HUES64 (cell line): ENCODE data around the gene AMACR.
"Not testable (repeated sequence)": the region's sequence is repeated elsewhere in the genome, so short reads cannot be mapped to it uniquely, and the experiment has no call there.

Experiments
- H3K27ac ChIP-seq: 2 replicates; pipeline ENCODE4 v1.7.0; 2013; ENCODE audit warnings: low read depth, low read length, inconsistent platforms
- H3K27me3 ChIP-seq: 2 replicates; pipeline ENCODE4 v1.6.1; 2013; ENCODE audit warnings: mild to moderate bottlenecking, low read length; ENCODE audit not compliant: insufficient read depth
- H3K36me3 ChIP-seq: 2 replicates; pipeline ENCODE4 v1.6.1; 2013; ENCODE audit warnings: mild to moderate bottlenecking, low read length; ENCODE audit not compliant: insufficient read depth
- H3K4me1 ChIP-seq: 2 replicates; pipeline ENCODE4 v1.6.1; 2013; ENCODE audit warnings: mild to moderate bottlenecking, low read length, moderate library complexity; ENCODE audit not compliant: insufficient read depth
- H3K4me3 ChIP-seq: 2 replicates; pipeline ENCODE4 v1.5.1; 2013; ENCODE audit warnings: mild to moderate bottlenecking, low read length, moderate library complexity
- H3K9ac ChIP-seq: 2 replicates; pipeline ENCODE4 v1.6.1; 2013; ENCODE audit warnings: mild to moderate bottlenecking, low read depth, low read length
- H3K9me3 ChIP-seq: 2 replicates; pipeline ENCODE4 v1.6.1; 2013; ENCODE audit warnings: low read depth, low read length; ENCODE audit not compliant: insufficient read depth
- WGBS: fragments of 150-250, 120-280 bp; methylation state at CpG from one replicate; pipeline ENCODE4 v1.1.7; 2013; ENCODE audit warnings: missing lambda C conversion rate; 5-methylcytosine and 5-hydroxymethylcytosine counted together

The AMACR gene

DNA sequence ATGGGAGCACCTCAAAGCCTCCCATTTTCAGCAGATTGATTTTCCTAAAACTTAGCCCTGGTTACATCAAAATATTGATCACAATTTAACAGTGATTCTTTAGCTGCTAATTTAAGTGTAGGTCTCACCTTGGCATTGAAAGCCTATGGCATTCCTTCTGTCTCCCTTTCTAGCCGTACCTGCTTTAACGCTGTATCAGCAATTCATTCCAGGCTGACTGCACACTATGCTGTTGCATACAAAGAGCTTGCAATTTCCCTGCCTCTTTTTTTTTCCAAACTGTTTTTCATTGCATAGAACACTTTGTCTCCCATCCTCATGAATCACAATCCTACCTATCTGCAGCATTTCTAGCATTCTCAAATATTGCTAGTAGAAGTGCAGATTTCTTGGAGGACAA lies 8.9 kb upstream of the AMACR start:
- Histone ChIP-seq H3K4me3 (no peak overlapping the region), H3K27me3 (no peaks in the 10 kb centered on the region), H3K9me3 (no peaks in the 10 kb centered on the region), H3K27ac (no peak overlapping the region), H3K36me3 (no peaks in the 10 kb centered on the region), H3K9ac (no peak overlapping the region), H3K4me1 (no peaks in the 10 kb centered on the region)
- WGBS = 93% methylated on average over 2 of the region's 2 CpGs

GRCh38 chr5:34016222-34016621 lies 8.4 kb upstream of the AMACR start:
- Histone ChIP-seq H3K27me3 (no peaks in the 10 kb centered on the region), H3K9me3 (no peaks in the 10 kb centered on the region), H3K4me1 (no peaks in the 10 kb centered on the region), H3K9ac (no peak overlapping the region), H3K36me3 (no peaks in the 10 kb centered on the region), H3K4me3 (no peak overlapping the region), H3K27ac (no peak overlapping the region)
- WGBS = 78% methylated on average over 5 of the region's 5 CpGs

DNA sequence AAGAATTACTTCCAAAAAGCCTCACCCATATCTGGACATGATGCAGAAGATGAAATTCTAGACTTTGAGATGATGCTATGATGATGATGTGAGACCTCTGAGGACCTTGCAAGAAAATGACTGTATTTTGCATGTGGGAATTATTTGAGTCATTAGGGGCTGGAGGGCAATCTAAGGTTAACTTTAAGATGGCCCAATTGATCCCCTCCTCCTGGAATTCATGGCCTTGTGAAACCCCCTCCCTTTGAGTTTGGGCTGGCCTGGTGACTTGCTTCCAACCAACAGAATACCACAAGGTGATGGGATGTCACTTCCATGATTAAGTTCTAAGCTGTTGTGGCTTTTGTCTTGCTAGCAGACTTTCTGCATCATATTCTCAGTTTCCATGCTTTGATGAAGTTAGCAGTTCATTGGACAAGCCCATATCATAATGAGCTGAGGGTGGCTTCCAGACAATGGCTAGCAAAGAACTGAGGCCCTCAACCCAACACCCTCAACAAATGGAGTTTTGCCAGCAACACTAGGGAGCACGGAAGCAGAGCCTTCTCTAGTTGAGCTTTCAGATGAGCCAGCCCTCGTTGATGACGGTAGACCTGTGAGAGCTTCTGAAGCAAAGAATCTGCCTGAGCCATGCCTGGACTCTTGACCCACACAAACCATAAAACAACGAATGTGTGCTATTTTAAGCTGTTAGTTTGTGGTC lies 7.4 kb upstream of the AMACR start:
- H3K9ac ChIP-seq = no peak overlapping the region
- WGBS = 92% methylated on average over 4 of the region's 4 CpGs

DNA sequence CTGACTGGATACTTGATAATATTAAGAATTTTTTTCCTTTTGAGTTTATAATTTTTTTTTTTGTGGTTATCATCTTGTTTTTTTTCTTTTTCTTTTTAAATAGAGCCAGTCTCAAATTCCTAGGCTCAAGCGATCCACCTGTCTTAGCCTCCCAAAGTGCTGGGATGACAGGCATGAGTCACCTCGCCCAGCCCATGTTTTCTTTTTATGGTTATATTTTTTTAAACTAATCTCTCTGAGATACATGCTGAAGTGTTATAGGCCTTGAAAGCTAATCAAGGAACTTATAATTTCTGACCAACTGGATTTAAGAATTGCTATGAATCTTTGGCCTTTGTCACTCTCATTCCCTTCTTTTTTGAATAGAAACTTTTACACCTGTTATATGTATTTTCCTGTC lies 6.8 kb upstream of the AMACR start:
- H3K27ac ChIP-seq = no peak overlapping the region
- WGBS = 89% methylated on average over 1 of the region's 2 CpGs
- no peaks in the 10 kb centered on the region for H3K27me3 ChIP-seq
- H3K4me1 ChIP-seq = no peaks in the 10 kb centered on the region
- H3K36me3 ChIP-seq = no peaks in the 10 kb centered on the region
- no peak overlapping the region for H3K9ac ChIP-seq
- no peak overlapping the region for H3K4me3 ChIP-seq
- no peaks in the 10 kb centered on the region for H3K9me3 ChIP-seq

More for the DNA sequence above, 7.4 kb upstream of the AMACR start:
- H3K4me1 ChIP-seq = no peaks in the 10 kb centered on the region
- H3K27ac ChIP-seq = no peak overlapping the region
- H3K27me3 ChIP-seq = no peaks in the 10 kb centered on the region
- H3K9me3 ChIP-seq = no peaks in the 10 kb centered on the region
- H3K36me3 ChIP-seq = no peaks in the 10 kb centered on the region
- no peak overlapping the region for H3K4me3 ChIP-seq

DNA sequence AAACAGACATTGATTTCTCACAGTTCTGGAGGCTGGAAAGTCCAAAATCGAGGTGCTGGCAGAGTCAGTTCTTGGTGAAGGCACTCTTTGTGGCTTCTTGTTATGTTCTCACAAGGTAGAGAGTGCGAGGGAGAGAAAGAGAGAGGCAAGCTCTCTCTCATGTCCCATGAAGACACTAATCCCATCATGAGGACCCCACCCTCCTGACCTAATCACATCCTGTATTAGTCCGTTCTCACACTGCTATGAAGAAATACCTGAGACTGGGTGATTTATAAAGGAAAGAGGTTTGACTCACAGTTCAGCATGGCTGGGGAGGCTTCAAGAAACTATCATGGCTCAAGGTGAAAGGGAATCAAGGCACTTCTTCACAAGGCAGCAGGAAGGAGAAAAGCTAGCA lies 5.7 kb upstream of the AMACR start:
- Histone ChIP-seq H3K27ac (no peak overlapping the region), H3K27me3 (no peaks in the 10 kb centered on the region), H3K4me3 (no peak overlapping the region), H3K4me1 (peaks cover 8% of the 10 kb centered on the region), H3K36me3 (no peaks in the 10 kb centered on the region), H3K9ac (no peak overlapping the region), H3K9me3 (no peaks in the 10 kb centered on the region)
- 86% methylated on average over 3 of the region's 3 CpGs for WGBS

DNA sequence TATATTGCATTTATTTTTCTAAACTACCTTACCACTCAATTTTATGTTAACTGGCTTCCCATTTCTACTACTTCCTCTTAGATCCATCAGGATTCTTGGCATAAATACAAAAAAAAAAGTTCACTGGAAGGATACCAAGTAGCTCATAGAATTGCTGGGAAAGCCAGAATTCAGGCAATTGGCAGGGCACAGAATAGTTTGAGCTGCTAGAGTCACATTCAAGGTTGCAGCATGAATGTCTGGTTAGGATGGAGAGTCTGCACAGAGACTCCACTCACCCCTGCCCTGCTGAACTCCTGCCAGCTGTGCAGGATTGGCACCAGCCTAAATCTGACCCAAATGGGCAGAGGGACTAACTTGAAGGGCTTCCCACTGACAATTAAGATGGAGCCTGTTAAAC lies 4.9 kb upstream of the AMACR start:
- no peaks in the 10 kb centered on the region for H3K27me3 ChIP-seq
- H3K27ac ChIP-seq = no peak overlapping the region
- H3K36me3 ChIP-seq = no peaks in the 10 kb centered on the region
- H3K4me1 ChIP-seq = peaks cover 10% of the 10 kb centered on the region
- H3K4me3 ChIP-seq = no peak overlapping the region
- H3K9ac ChIP-seq = no peak overlapping the region
- H3K9me3 ChIP-seq = no peaks in the 10 kb centered on the region

DNA sequence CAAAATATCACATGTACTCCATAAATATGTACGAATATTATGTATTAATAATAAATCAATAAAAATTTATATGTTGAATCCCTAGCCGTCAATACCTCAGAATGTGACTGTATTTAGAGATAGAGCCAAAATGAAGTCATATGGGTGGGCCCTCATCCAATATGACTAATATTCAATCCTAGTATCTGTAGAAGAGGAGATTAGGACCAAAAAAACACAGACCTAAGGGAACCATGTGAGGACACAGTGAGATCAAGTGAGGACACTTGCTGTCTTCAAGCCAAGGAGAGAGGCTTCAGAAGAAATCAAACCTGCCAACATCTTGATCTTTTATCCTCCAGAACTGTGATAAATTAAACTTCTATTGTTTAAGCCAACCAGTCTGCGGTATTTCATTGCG lies 3.7 kb upstream of the AMACR start:
- Histone ChIP-seq H3K27me3 (no peaks in the 10 kb centered on the region), H3K9ac (no peak overlapping the region), H3K9me3 (no peaks in the 10 kb centered on the region), H3K27ac (no peak overlapping the region), H3K4me1 (peaks cover 15% of the 10 kb centered on the region), H3K36me3 (no peaks in the 10 kb centered on the region), H3K4me3 (no peak overlapping the region)
- 93% methylated on average over 3 of the region's 4 CpGs for WGBS

GRCh38 chr5:34010146-34010545 lies 2.3 kb upstream of the AMACR start:
- not testable (repeated sequence) for H3K9ac ChIP-seq, H3K36me3 ChIP-seq, H3K9me3 ChIP-seq, H3K27ac ChIP-seq, H3K27me3 ChIP-seq, H3K4me3 ChIP-seq
- peaks cover 15% of the 10 kb centered on the region for H3K4me1 ChIP-seq
- 90% methylated on average over 2 of the region's 2 CpGs for WGBS

DNA sequence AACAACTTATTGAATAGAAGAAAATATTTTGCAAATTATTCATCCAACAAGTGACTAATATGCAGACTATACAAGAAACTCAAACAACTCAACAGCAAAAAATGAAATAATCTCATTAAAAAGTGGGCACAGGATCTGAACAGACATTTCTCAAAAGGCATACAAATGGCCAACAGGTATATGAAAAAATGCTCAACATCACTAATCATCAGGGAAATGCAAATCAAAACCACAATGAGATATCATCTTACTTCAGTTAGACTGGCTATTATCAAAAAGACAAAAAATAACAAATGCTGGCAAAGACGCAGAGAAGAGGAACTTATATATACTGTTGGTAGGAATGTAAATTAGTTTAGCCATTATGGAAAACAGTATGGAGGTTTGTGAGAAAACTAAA lies 1.8 kb upstream of the AMACR start:
- WGBS = 90% methylated on average over 1 of the region's 1 CpG
- Histone ChIP-seq H3K9ac (no peak overlapping the region), H3K27ac (no peak overlapping the region), H3K4me3 (no peak overlapping the region), H3K9me3 (no peaks in the 10 kb centered on the region), H3K4me1 (peaks cover 15% of the 10 kb centered on the region), H3K36me3 (peaks cover 9% of the 10 kb centered on the region), H3K27me3 (no peaks in the 10 kb centered on the region)

DNA sequence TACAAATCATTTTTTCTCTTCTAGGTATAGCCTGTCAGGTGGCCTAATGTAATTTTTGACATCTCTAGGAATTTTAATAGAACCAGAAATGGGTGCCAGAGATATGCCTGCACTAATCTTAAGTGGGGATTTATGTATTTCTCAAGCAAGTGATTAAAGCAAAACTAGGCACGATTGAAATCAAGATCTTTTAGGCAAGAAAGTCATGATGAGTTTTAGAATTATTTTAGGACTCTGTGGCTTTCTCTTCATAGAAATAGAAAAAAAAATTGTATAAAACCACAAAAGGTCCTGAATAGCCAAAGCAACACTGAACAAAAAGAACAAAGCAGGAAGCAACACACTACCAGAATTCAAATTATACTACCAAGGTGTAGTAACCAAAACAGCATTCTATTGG lies 952 bp upstream of the AMACR start:
- Histone ChIP-seq H3K36me3 (peaks cover 17% of the 10 kb centered on the region), H3K27ac (peak overlapping the region; percentile 89), H3K9ac (peak overlapping the region; percentile 87; the same call in 1 of the 2 replicates), H3K27me3 (no peaks in the 10 kb centered on the region), H3K4me1 (peaks cover 15% of the 10 kb centered on the region), H3K9me3 (no peaks in the 10 kb centered on the region), H3K4me3 (peak overlapping the region; percentile 78)
- 74% methylated on average over 1 of the region's 1 CpG for WGBS

- peak overlapping the region; percentile 78 for H3K4me3 ChIP-seq
- no peaks in the 10 kb centered on the region for H3K9me3 ChIP-seq
- WGBS = 29% methylated on average over 11 of the region's 11 CpGs
- peaks cover 15% of the 10 kb centered on the region for H3K4me1 ChIP-seq
- peak overlapping the region; percentile 87 for H3K9ac ChIP-seq
- H3K36me3 ChIP-seq = peaks cover 28% of the 10 kb centered on the region
- H3K27me3 ChIP-seq = no peaks in the 10 kb centered on the region
- peak overlapping the region; percentile 89 for H3K27ac ChIP-seq
These were observed 639 bp downstream of the AMACR start for GRCh38 chr5:34007201-34007620.

GRCh38 chr5:34005681-34006080 lies 2.2 kb downstream of the AMACR start:
- H3K27me3 ChIP-seq = no peaks in the 10 kb centered on the region
- H3K4me1 ChIP-seq = peaks cover 17% of the 10 kb centered on the region
- 94% methylated on average over 3 of the region's 4 CpGs for WGBS
- H3K4me3 ChIP-seq = no peak overlapping the region
- no peak overlapping the region for H3K27ac ChIP-seq
- peaks cover 28% of the 10 kb centered on the region for H3K36me3 ChIP-seq
- H3K9me3 ChIP-seq = no peaks in the 10 kb centered on the region
- H3K9ac ChIP-seq = no peak overlapping the region
